Measurements from ENCODE around the gene DMRT3.

DMRT3 gene

DNA sequence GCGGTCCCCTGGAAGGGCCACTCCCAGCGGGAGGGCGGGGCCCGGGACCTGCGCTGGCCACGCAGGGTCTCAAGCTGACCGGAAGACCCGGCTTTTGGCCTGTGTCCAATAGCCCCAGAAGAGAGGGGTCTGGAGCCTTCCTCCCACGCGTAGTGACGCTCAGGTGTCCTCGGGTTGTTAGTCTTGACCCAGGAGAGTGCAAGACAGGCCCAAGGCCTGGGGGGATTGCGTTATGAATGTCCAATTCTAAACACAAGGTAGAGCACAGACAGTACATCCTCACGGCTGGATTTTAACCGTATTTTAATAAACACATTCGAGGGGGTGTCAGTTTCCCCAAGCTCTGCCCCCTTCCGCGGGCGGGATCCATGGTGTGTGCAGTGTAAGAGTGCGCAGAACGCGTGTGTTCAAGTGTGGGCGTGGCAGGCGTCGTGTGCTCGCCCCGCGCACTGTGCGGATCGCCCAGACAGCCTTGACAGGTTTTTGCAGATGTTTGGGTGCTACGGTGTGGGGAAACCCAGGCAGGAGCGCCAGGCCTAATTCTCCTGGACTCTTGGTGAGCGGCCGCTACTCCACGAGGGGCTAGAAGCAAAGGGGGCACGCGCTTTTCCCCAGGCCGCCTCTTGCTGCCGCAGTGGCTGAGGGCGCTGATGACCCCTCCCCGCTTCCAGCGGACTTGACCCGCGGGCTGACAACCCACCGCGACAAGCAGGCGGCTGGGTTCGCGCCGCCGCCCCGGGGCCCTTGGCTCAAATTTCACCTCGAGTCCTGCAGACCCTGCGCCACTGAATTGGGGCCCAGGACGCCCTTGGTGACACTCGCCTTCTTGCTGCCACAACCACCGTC, 6.1 kb upstream of the DMRT3 start:
- in situ Hi-C loops (cut with MboI; ENCODE audit: low sequenced_read_pairs), result no loop called here

DNA sequence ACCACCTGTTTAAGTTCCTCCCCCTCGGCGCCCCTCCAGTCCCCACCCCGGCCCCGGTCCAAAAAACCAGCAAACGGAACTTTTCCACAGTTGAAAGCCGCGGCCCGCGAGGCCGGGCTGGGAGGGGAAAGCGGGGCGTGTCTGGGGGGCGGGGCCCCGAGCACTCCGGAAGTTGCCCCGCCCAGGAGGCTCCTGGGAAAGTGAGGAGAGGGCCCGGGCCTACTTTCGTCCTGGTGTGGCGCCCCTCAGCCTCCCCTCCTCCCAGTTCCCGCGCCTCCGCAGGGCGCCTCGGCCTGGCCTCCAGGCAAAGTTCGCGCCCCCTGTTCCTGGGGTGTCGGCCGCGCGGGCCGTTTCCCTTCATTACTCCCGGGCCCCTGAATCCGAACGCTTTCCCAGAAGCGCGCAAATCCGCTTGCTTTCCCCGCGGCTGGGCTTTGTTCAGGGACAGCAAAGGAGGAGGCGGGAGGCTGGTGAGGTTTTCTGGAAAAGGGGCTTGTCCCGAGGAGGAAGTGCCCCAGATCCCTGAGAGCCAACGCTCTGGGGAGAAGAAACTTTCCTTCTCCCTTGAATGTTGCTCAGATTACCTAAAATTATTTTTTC, 4.5 kb upstream of the DMRT3 start:
- in situ Hi-C loops (cut with MboI; ENCODE audit: low sequenced_read_pairs), result no loop called here

DNA sequence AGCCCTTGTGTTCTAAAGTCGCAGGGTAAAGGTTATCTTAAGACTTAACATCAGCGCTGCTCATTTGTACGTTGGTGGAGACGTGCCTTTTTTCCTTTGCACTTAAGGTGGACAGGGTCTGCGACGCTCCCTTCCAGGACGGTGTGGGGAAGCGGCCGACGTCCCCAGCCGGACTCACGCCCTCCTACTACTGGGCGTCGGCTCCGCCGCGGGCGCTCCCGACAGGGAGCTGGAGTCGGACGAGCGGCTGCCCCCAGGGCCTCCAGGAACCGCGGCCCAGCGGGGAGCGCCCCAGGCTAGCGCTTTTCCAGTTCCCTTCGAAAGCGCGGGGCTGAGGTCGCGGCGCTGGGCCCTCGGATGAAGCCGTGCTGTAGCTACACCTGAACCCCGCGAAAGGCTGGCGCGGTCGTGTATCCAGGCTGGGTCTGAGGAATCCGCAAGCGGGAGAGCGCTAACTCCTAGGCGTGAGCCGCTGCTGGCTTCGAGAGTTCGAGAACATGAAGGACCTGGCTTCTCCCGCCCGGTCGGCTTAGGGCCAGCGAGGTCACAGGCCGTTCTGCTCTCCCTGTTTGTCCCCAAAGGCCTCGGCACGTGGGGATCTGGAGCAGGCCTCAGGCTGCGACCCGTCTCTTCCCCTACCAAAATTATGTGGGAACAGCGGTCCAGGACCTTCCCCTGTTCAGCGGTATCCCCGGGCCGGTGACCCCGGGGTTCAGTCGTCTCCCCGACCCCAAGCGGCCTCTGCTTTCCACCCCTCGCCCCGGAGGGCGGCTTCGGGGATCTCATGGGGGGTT, 3.8 kb upstream of the DMRT3 start:
- in situ Hi-C loops (cut with MboI; ENCODE audit: low sequenced_read_pairs), result no loop called here

DNA sequence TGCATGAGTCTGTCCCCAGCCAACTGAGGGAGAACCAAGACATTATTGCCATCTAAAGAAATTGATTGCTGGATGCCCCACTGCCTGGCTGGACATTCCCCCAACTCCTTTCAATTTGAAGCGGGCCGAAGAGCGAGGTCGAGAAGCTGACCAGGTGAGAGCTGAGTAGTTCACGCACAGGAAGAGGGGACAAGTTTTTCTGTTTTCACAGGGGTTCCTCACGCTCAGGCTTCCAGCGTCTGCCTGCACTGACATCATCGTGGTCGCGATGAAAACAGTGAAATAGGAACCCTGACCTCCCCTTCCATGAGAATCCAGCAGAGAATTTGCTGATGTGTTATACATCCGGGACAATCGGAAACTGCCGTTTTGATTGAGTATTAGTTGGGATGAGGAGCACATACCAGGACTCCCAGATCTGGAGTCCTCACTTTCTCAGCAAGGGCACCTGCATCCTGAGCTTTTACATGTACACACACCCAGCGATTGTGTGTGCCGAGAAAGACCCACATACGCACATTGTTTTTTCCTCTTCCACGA, 3.1 kb upstream of the DMRT3 start:
- in situ Hi-C loops (cut with MboI; ENCODE audit: low sequenced_read_pairs), result no loop called here

DNA sequence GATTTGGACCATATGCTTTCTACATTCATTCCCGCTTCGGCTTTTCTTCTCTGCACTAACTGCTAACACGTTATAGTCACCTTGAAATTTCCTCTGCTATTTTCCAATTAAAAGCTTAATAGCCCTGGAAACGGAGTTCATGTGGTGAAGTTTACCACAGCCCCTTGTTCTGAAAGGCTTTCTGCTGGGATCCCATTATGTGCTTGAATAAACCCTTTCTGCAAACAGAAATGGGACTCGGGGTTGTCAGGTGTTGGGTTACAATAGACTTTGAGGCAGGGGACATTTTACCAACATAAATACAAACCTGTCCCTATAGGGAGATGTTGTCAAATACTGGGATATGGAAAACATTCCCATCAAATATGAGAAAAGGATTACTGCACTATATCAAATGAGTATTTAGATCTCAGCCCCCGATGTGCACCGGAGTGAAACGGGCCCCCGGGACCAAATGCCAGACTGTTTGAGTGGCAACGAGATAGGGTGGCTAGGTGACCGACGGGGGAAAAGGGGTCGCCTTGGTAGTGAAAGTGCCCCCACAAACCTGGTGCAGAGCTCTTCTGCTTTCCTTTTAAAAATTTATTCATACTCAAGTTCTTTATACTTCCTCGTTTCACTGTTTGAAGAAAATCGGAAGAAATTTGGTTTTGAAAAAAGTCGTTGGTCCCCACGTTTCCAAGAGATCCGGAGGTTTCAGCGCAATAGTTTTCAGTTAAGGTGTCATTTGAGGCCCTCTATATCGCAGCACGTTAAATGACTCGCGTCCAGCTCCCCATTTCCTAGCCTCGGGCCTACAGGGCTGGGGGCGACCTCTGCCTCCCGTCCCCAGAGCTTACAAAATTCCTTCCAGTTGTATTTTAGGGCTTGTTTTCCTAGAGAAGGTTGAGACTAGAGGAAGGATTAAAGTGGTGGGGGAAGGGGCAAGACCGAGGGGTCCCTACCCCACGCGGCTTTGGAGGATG, 2.1 kb upstream of the DMRT3 start:
- in situ Hi-C loops (cut with MboI; ENCODE audit: low sequenced_read_pairs), result no loop called here

DNA sequence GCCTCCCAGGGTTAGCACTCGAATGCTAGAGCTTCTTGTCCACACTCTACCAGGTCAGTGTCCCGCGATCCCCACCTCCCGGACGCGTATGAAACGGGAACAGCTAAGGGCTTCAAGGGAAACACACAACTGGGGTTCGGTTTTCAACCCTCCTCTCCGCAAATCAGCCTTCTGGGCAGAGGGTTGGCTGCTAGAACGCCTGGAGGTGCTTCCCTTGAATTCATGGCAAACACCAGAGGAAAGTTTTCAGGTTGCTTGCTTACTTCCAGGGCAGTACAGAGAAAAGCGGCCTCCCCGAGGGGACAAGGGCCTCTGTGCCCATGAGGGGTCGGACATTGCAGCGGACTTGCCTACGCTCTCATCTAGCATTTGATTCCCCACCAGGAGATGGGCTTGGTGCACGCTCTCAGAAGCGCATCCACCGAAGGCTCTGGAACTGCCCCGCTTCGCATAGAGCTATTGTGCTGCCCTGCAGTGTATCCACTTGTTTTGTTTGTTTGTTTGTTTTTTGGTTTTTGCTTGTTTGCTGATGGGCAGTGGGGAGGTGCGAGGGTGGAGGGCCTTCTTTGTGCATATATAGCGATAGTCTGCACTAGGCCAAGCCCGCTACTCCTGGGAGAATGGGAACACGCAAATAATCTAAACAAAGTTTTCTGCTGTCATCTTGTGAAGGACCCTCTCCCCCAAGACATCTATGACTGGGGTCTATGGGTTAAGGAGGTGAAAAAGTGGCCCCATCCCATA, 1.3 kb upstream of the DMRT3 start:
- in situ Hi-C loops (cut with MboI; ENCODE audit: low sequenced_read_pairs), result no loop called here

DNA sequence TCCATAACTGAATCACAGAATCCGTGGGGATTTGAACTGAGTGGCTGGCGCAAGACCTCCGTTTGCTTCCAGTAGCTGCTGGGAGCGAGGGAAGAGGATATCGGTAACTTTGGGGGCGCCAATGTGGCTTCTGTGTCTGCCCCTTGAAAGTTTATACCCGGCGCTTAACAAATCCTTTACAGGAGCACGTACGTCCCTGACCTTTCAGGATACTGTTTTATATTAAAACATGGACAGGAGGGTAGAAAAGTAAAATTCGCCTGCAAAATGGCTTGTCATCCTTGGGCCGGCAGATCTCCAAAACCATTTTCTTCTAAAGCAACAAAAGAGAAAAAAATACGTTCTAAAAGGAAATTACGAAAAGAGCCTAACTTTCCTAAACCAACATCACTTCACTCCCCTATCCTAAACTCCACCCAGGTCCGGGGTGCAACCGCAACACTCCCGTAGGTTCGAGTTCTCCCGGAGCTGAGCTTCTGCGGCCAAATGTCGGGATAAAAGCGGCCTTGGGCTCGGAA, 656 bp upstream of the DMRT3 start:
- in situ Hi-C loops (cut with MboI; ENCODE audit: low sequenced_read_pairs), result no loop called here

DNA sequence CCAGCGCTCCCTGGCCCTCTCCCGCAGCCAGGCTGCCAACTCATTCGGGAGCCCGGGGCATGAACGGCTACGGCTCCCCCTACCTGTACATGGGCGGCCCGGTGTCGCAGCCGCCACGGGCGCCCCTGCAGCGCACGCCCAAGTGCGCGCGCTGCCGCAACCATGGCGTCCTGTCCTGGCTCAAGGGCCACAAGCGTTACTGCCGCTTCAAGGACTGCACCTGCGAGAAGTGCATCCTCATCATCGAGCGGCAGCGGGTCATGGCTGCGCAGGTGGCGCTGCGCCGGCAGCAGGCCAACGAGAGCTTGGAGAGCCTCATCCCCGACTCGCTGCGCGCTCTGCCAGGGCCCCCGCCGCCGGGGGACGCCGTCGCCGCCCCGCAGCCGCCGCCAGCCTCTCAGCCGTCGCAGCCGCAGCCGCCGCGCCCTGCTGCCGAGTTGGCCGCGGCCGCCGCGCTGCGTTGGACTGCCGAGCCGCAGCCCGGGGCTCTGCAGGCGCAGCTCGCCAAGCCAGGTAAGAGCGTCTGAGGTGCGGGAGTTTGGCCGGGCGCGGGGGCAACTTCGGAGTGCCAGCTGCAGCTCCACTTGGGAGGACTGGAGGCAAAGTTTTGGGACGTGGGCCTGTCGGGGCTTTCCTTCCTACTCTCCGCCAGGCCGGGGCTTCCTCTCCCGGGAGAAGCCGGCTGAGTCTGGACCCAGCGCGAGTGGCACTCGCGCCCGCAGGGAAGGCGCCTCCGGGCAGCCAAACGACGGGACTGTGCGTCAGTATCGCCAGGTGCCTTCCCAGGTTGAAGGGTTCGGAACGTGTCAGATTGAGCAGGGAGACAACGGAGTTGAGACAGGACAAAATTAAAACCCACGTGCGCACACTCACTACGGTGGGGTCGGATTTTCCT, 735 bp downstream of the DMRT3 start:
- in situ Hi-C loops (cut with MboI; ENCODE audit: low sequenced_read_pairs), result no loop called here

DNA sequence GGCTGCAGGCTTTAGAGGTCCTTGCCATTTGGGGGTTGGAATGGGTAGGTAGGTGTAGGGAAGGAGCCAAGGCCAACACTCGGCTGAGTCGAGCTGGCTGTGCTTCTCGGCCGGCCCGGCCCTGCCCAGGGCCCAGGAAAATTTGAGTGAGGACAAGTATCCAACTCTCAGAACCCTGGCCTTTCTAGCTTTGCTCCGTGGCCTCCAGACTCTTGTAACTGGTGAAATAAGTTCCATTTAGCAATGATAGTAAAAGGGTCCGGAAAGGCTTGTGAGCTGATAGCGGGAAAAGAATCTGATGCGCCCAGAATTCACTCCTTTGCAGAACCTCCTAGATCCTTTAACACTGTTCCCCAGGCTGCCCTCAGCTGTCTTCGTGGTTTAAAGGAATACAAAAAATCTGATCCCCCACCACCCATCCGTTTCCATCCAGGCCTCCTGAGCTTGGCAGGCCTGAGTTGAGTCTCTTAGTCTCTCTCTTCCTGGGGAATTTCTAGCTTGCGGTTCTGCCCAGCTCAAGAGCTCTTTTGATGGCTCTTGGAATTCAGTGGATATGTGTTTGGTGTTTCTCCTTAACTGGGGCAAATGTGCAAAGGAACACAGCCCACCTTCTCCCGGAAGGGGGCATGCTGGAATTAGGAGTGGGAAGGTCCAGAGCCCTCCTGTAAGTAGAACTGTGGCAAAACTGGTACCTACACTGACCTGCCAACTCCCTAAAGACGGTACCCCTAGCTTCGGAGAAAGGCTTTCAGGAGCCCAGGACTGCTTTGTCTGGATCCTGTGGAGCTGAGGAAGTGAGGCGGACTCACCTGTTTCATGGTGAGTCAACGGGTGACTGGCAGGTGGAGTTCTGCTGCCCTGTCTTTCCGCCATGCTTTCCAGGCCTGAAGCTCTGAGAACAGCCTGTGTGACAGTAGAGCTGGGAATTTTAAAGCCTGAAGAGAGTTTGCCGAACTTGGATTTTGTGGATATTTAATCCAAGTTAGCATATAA, 1.7 kb downstream of the DMRT3 start:
- in situ Hi-C loops (cut with MboI; ENCODE audit: low sequenced_read_pairs), result no loop called here

DNA sequence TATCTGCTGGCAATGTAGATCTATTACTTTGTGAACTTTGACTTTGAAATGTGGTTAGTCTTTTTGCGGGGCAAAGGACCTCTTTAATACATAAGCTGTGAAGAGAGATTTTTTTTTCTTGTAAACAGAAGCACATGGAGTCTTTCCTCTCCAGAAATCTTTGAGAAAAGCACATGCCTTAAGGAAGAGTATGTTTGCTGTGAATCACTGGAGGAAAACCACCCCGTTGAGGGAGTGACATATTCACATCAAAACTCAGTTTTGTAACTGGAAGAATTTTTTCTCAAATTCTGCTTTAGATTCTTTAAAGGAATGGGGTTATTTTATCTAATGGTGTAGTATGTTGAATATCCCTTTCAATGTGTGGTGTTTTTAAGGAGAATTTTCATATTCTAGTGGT, 3.5 kb downstream of the DMRT3 start:
- in situ Hi-C loops (cut with MboI; ENCODE audit: low sequenced_read_pairs), result no loop called here

DNA sequence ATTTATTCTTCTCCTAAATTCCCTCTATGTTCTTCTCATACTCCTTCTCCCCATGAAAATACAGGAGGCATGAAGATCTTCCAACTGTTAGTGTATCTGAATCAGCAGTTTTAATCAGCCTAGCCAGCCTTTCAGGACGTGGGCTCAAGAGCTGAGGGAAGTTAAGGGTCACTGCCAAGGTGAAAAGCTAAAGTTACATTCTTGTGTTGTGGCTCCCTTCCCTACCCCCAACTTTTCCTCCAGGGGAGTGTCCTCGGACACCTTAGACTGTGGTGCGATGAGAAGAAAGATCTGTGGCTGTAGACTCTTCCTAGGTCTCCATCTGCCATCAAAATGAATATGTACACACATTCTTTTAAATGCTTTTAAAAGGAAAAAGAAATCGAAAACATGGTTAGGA, 4.2 kb downstream of the DMRT3 start:
- in situ Hi-C loops (cut with MboI; ENCODE audit: low sequenced_read_pairs), result no loop called here

DNA sequence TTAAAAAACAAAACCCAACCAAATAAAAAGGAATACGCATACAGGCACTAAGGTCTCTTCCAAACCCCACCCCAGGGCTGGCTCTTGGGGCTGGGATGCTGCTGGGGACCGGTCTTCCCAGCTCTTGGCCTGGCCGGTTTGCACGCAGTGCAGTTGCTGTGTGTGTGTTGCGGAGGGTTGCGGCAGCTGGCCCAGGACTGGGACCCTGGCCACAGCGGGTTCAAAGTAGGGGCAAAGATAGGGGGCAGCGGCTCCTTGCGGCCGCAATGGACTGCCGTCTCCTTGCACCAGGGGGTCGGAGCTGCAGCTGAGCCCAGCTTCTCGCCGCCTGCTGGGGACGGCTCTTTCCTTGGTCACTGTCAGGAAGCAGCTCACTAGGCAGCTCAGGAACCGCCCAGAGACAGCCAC, 5.0 kb downstream of the DMRT3 start:
- in situ Hi-C loops (cut with MboI; ENCODE audit: low sequenced_read_pairs), result no loop called here

DNA sequence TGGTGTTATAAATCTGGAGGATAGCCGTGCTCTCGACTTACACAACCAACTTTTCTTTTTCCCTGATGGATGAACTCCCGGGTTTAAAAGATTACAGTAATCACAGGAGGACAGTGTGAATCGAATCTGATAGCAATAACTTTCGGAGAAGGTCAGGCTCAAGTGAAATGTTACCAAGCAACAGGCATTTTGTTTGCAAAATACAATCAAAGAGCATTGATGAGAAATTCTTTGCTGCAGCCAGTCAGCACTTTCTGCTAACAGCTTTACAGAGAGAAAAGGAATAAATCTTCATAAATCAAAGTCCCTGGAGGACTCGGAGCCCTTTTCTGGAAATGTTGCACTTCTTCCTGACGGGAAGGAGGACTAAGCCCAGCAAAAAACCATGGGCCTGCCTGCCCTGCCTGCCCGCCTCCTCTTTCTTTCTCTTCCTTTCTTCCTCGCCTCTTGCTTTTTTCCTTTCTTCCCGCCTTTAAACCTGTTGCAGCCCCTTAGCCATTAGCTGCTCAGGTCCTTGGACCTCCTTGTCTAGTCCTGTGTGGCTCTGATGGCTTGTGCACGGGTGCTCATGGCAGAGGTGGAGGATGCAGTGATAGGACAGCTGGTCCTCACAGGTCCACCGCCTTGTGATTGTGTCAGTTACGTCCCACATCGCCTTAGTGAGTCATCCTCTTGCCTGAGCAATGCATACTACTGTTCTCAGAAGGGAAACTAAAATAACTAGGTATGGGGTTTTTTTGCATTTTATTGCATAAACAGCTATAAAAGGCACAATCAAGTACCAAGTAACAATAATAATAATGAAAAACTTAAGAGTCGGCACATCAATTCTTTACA, 6.2 kb downstream of the DMRT3 start:
- in situ Hi-C loops (cut with MboI; ENCODE audit: low sequenced_read_pairs), result no loop called here

DNA sequence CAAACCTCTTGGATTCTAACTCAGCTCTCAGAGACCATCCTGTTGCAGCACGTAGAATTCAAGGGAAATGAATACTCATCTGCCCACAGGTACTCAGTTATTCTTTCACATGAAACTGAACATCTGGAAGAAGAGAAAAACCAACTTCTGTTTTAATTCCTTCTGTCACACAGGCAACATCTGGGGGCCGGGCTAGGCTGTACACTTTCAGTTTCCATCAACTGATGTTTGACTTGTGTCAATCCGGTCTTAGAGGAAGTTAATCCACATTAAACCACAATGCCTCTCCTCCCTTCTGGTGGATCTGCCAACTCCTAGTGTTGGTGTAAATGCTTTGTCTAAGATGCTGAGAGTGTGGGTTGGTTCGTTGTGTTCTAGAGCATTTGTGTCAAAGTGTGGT, 17.6 kb downstream of the DMRT3 start:
- in situ Hi-C loops (cut with MboI; ENCODE audit: low sequenced_read_pairs), result no loop called here

DNA sequence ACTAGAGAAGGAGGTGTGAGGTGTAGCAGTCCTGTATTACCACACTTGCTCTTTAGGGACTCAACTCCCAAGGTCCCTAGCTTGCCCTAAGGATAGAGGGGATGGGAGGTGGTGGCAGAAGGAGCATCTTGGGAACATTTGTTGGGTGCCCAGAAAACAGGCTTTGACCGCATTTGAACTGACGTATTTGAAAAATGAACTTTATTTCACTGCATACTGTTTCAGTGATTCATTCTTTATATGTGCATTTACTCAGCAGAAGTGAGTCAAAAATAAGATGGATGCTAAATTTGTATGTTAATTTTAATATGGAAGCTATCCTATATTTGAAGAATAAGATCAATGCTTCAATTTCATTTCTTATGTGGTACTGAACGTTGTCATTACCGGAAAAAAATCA, 18.7 kb downstream of the DMRT3 start:
- in situ Hi-C loops (cut with MboI; ENCODE audit: low sequenced_read_pairs), result no loop called here

DNA sequence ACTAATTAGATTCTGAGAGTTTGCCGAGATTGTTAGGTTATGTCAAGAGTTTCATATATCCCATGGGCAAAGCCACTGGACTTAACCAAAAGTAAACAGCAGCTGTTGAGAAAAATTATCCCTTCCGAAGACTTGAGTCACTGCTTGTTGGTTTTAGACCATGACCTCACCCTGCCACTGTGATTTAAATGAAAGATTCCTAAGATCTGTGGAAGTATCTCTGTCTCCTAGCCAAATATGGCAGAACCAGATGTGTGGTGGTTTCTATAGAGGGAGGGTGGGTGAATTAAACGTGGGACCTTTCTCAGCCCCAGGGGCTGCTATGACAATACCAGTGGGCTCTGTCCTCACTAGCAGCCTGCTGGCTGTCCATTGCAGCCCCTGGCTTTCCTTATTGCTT, 19.3 kb downstream of the DMRT3 start:
- in situ Hi-C loops (cut with MboI; ENCODE audit: low sequenced_read_pairs), result no loop called here

Measured in HL-60/S4 treated with retinoic acid at 250 ng/mL for 4 days and 3 days (cell line).